CD4-positive, CD25-positive, alpha-beta regulatory T cell (primary cell): ENCODE data around the gene DNAJC4. TPM values are rescaled to one million over a fixed set of nuclear protein-coding genes. Genes with fewer than 3 reads are reported as not detected.

Experiments used
- ATAC-seq, 2 donors: fragments of 150-1000 bp; cut with Tn5 transposase; one replicate each; pipeline ENCODE4 v1.10.0; 2021; ENCODE audit warnings: low read depth in 2 of 2, moderate number of reproducible peaks in 2 of 2, moderate library complexity in 1 of 2
- DNase-seq, 3 donors: peaks; one replicate each; pipeline versions ENCODE4 v3.0.0 to v3.0.0-alpha.2; 2012 to 2022; ENCODE audit warnings: mixed read lengths in 1 of 3
- H3K27ac ChIP-seq: one replicate; pipeline ENCODE4 v1.7.0; 2013; ENCODE audit warnings: mild to moderate bottlenecking, low read length; ENCODE audit not compliant: insufficient read depth, poor library complexity, severe bottlenecking
- H3K27me3 ChIP-seq: one replicate; pipeline ENCODE4 v1.7.0; 2013; ENCODE audit warnings: low read length; ENCODE audit not compliant: control insufficient read depth, insufficient read depth
- H3K36me3 ChIP-seq: one replicate; pipeline ENCODE4 v1.7.0; 2013; ENCODE audit warnings: mild to moderate bottlenecking, low read length, moderate library complexity; ENCODE audit not compliant: control insufficient read depth, insufficient read depth
- H3K4me1 ChIP-seq: 2 replicates; pipeline ENCODE4 v1.7.0; 2013; ENCODE audit warnings: mild to moderate bottlenecking, low read length; ENCODE audit not compliant: insufficient read depth, control insufficient read depth, poor library complexity, severe bottlenecking
- H3K4me3 ChIP-seq: one replicate; pipeline ENCODE4 v1.7.0; 2013; ENCODE audit warnings: low read depth, mild to moderate bottlenecking, low read length, moderate library complexity
- H3K9me3 ChIP-seq, 2 experiments: 1 replicate in 1 of 2; 2 replicates in 1 of 2; pipeline ENCODE4 v1.7.0; 2013; ENCODE audit warnings: low read length in 2 of 2, mild to moderate bottlenecking in 1 of 2, moderate library complexity in 1 of 2; ENCODE audit not compliant: control insufficient read depth in 2 of 2
- H3K27ac Mint-ChIP-seq, 3 donors: one replicate each; pipeline ENCODE4 v1.8.0; 2020 to 2022; ENCODE audit warnings: mild to moderate bottlenecking in 3 of 3, mixed read lengths in 3 of 3, moderate library complexity in 2 of 3
- H3K27me3 Mint-ChIP-seq: one replicate; pipeline ENCODE4 v1.8.0; 2022; ENCODE audit warnings: mild to moderate bottlenecking, mixed read lengths
- H3K36me3 Mint-ChIP-seq: one replicate; pipeline ENCODE4 v1.8.0; 2020; ENCODE audit warnings: mixed read lengths
- H3K4me1 Mint-ChIP-seq, 4 donors: one replicate each; pipeline ENCODE4 v1.8.0; 2020 to 2022; ENCODE audit warnings: mixed read lengths in 4 of 4, mild to moderate bottlenecking in 1 of 4
- H3K4me3 Mint-ChIP-seq, 4 donors: one replicate each; pipeline ENCODE4 v1.8.0; 2020 to 2022; ENCODE audit warnings: mild to moderate bottlenecking in 4 of 4, mixed read lengths in 4 of 4, moderate library complexity in 3 of 4
- H3K9me3 Mint-ChIP-seq, 7 donors: one replicate each; pipeline ENCODE4 v1.8.0; 2020 to 2022; ENCODE audit warnings: mixed read lengths in 7 of 7, mild to moderate bottlenecking in 3 of 7, moderate library complexity in 2 of 7
- polyA plus RNA-seq, 4 donors: library from polyadenylated mRNA; unstranded; fragments of 300-500 nt; fragmentation: Illumina TruSeq; gene quantifications; one replicate each; pipeline ENCODE4 v1.2.3, GENCODE V29; 2021
- total RNA-seq: library from RNA; stranded (reverse); gene quantifications from one replicate; pipeline ENCODE4 v1.2.3, GENCODE V29; 2022

Gene DNAJC4
- total and polyA plus RNA-seq, 5 donors from 2014 or later = 18.1 to 41.9 (median 22.0) TPM

DNA sequence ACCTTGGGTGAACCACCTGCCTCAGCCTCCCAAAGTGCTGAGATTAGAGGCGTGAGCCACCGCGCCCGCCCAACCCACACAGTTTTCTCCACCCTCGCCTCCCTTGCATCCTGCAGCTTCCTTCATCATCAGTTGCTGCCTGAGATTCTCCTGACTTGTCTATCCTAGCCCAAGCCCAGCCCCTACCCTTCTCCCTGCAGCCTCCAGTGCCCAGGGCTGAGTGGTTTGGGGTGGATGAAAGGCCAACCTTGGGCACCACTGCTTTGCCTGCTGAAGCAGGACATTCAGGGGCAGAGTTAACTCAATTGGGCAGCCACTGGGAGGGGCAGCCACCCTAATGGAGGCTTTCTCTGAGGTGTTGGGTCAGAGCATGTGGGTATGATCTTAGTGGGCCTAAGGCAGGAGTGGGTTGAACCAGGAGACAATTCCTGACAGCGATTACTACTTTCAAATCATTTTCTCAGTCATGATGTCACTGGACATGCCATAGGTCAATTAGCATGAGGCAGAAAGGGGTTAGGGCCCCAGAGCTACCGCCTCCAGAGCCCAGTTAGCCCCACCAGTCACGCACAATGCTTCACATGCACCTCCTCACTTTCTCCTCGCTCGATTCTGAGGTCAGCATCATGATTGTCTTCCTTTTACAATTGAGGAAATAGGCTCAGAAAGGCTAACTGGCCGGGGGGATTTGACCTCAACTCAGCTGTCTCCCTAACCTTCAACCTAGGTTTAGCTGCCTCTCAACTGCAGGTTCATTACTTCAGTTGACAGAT is 9.5 kb downstream of the DNAJC4 start:
- DNase-seq = no peak
- no peak for ATAC-seq
- H3K4me3 Mint-ChIP-seq = peak overlapping the region; percentile 87 to 98 (median 94)
- H3K36me3 Mint-ChIP-seq = no peaks in the 10 kb centered on the region
- Histone ChIP-seq H3K4me1 (peaks cover 41% of the 10 kb centered on the region), H3K4me3 (peak overlapping the region; percentile 59), H3K36me3 (peaks cover 4% of the 10 kb centered on the region), H3K27me3 (no peaks in the 10 kb centered on the region), H3K9me3 (no peaks in the 10 kb centered on the region), H3K27ac (peak overlapping the region; percentile 100)
- peak overlapping the region; percentile 93 to 99 (median 98) for H3K27ac Mint-ChIP-seq
- peaks cover 0 to 48% (median 23%) of the 10 kb centered on the region in 4 donors for H3K4me1 Mint-ChIP-seq
- H3K27me3 Mint-ChIP-seq = no peaks in the 10 kb centered on the region
- H3K9me3 Mint-ChIP-seq = no peaks in the 10 kb centered on the region

DNA sequence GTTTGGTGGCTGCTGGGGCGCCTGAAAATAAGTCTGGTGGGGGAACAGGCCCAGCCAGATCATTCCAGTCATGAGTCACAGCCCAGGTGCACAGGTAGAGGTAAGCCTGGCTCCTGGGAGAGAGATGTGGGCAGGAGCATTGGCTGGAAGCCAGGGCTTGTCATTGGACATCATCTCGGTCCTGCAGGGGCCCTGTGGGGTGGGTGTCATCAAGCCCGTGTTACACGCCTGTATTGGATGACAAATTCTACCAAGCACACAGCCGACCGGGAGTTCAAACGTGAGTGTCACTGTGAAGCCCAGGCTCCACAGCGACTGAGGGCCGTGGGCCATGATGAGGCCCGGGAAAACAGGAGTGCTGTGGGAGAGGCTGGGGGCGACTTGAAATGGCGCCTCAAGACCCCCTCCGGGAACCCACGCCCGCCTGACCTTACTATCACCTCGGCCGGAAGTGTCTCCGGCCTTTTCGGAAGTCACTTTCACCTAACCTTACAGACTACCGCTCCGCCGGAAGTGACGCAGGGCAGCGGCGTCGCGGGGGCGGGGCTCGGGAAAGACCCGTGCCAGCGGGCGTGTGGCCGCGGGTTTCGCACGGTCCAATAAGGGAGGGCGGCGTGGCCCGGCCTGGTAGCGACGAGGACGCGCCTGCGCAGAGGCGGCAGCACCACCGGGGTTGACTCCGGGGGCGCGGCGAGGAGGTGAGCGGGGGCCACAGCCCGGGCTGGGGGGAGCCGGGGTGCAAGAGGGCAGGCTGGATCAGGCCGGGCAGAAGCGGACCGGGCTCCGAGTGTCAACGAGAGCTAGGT is 10.3 kb downstream of the DNAJC4 start, which contains the start of gene FKBP2:
TSS of gene FKBP2 (plus strand) at position 661 of the 806 bp plus-strand sequence. CDS start 1,293 bp downstream, outside the sequence.
- Histone ChIP-seq H3K4me1 (peaks cover 42% of the 10 kb centered on the region), H3K4me3 (peak within 1 kb of the TSS; percentile 59), H3K36me3 (peaks cover 4% of the 10 kb centered on the region), H3K27ac (peak within 1 kb of the TSS; percentile 100), H3K27me3 (no peaks in the 10 kb centered on the region), H3K9me3 (no peaks in the 10 kb centered on the region)
- Mint-ChIP-seq H3K9me3 (no peaks in the 10 kb centered on the region), H3K4me1 (peaks cover 0 to 49% (median 19%) of the 10 kb centered on the region in 4 donors), H3K27me3 (no peaks in the 10 kb centered on the region), H3K36me3 (no peaks in the 10 kb centered on the region), H3K27ac (peak within 1 kb of the TSS; percentile 93 to 99 (median 98)), H3K4me3 (peak within 1 kb of the TSS; percentile 87 to 98 (median 94))
- DNase-seq (peak; percentile 97 to 99 (median 98)), ATAC-seq (peak; percentile 64 to 66)

DNA sequence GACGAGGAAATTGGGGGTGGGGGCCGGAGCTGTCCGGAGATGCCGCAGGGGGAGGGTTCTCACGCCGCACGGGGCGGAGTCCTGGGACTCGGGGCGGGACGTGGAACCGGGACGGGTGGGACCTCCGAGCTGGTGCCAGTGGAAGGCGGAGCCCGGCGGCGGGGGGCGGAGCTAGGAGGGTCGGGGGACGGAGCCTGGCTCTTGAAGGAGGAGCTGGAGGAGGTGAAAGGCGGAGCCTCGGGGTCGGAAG is 10.8 kb downstream of the DNAJC4 start:
- H3K4me1 Mint-ChIP-seq = peaks cover 0 to 53% (median 20%) of the 10 kb centered on the region in 4 donors
- Histone ChIP-seq H3K27me3 (no peaks in the 10 kb centered on the region), H3K9me3 (no peaks in the 10 kb centered on the region)

GRCh38 chr11:64241491-64242374 is 11.4 kb downstream of the DNAJC4 start:
- DNase-seq (peak in 1 of 3 donors; percentile 99), ATAC-seq (peak in 1 of 2 donors; percentile 0)
- H3K27ac Mint-ChIP-seq = peak overlapping the region; percentile 93 to 99 (median 98)
- Histone ChIP-seq H3K9me3 (no peaks in the 10 kb centered on the region), H3K4me3 (peak overlapping the region; percentile 7), H3K27ac (peak overlapping the region; percentile 100), H3K36me3 (peaks cover 4% of the 10 kb centered on the region), H3K4me1 (peaks cover 45% of the 10 kb centered on the region), H3K27me3 (no peaks in the 10 kb centered on the region)
- H3K36me3 Mint-ChIP-seq = no peaks in the 10 kb centered on the region
- H3K4me1 Mint-ChIP-seq = peaks cover 0 to 53% (median 20%) of the 10 kb centered on the region in 4 donors
- H3K4me3 Mint-ChIP-seq = peak overlapping the region; percentile 87 to 98 (median 94)
- H3K9me3 Mint-ChIP-seq = no peaks in the 10 kb centered on the region
- H3K27me3 Mint-ChIP-seq = no peaks in the 10 kb centered on the region

More for the DNA sequence above, 10.8 kb downstream of the DNAJC4 start:
- Histone ChIP-seq H3K4me3 (no peak overlapping the region), H3K4me1 (peaks cover 45% of the 10 kb centered on the region), H3K36me3 (peaks cover 4% of the 10 kb centered on the region), H3K27ac (peak overlapping the region; percentile 100)
- H3K4me3 Mint-ChIP-seq = peak overlapping the region; percentile 87 to 98 (median 94)
- peak overlapping the region; percentile 93 to 99 (median 98) for H3K27ac Mint-ChIP-seq
- H3K9me3 Mint-ChIP-seq = no peaks in the 10 kb centered on the region
- H3K27me3 Mint-ChIP-seq = no peaks in the 10 kb centered on the region
- DNase-seq (peak in 2 of 3 donors; percentile 99 to 100), ATAC-seq (peak; percentile 78 to 84)
- no peaks in the 10 kb centered on the region for H3K36me3 Mint-ChIP-seq

- Mint-ChIP-seq H3K27me3 (no peaks in the 10 kb centered on the region), H3K9me3 (peaks cover 0 to 2% (median 0%) of the 10 kb centered on the region in 7 donors), H3K36me3 (no peaks in the 10 kb centered on the region), H3K4me3 (peak overlapping the region; percentile 68 to 79 (median 74)), H3K4me1 (peaks cover 0 to 57% (median 25%) of the 10 kb centered on the region in 4 donors), H3K27ac (peak overlapping the region in 2 of 3 donors; percentile 15 to 44)
- ATAC-seq (no peak), DNase-seq (no peak)
- Histone ChIP-seq H3K9me3 (no peaks in the 10 kb centered on the region), H3K27me3 (no peaks in the 10 kb centered on the region), H3K4me3 (no peak overlapping the region), H3K27ac (no peak overlapping the region), H3K36me3 (peaks cover 4% of the 10 kb centered on the region), H3K4me1 (peaks cover 57% of the 10 kb centered on the region)
These were observed 13.0 kb downstream of the DNAJC4 start for GRCh38 chr11:64243236-64243854.

- no peak overlapping the region for H3K4me3 ChIP-seq
- H3K4me1 ChIP-seq = peaks cover 57% of the 10 kb centered on the region
- H3K27me3 Mint-ChIP-seq = no peaks in the 10 kb centered on the region
- H3K9me3 Mint-ChIP-seq = peaks cover 0 to 2% (median 0%) of the 10 kb centered on the region in 7 donors
- no peaks in the 10 kb centered on the region for H3K27me3 ChIP-seq
- H3K4me3 Mint-ChIP-seq = peak overlapping the region; percentile 19 to 91 (median 62)
- peak overlapping the region in 1 of 3 donors; percentile 5 for H3K27ac Mint-ChIP-seq
- no peak for ATAC-seq
- peaks cover 4% of the 10 kb centered on the region for H3K36me3 ChIP-seq
- no peaks in the 10 kb centered on the region for H3K9me3 ChIP-seq
- no peak for DNase-seq
- no peak overlapping the region for H3K27ac ChIP-seq
- no peaks in the 10 kb centered on the region for H3K36me3 Mint-ChIP-seq
- H3K4me1 Mint-ChIP-seq = peaks cover 0 to 57% (median 25%) of the 10 kb centered on the region in 4 donors
These were observed 13.8 kb downstream of the DNAJC4 start for GRCh38 chr11:64244107-64244506.
